Measurements from ENCODE around the gene EYS. TPM values are rescaled to one million over a fixed set of nuclear protein-coding genes. Genes with fewer than 3 reads are reported as not detected.
"Not testable (repeated sequence)": the region's sequence is repeated elsewhere in the genome, so short reads cannot be mapped to it uniquely, and the experiment has no call there.

The EYS gene
- total RNA-seq, 1 experiment from 2014 or later: not detected

GRCh38 chr6:65452333-65452732 is 254.7 kb downstream of the EYS start:
- DNase-seq (ENCODE audit: low read depth): no peak

- DNase-seq (ENCODE audit: low read depth): no peak
These were observed 256.6 kb downstream of the EYS start for GRCh38 chr6:65450451-65450850.

DNA sequence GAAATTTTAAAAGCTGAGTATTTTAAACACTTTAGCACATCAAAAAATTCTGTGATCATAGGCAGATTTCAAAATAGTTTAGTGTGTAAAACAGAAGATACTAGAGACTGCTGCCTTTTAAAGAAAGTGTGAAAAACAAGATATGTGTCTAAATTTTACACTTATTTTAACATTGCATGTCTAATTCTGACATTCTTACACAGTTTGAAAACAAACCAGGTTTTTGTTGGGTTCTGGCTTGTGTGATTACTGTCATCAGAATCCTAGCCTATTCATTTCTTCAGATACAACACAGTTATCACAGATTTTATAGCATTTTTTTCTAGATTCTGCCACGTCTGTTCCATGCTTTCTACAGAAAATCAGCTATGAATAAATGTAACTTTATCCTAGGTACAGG is 257.1 kb downstream of the EYS start:
- no peak for DNase-seq (ENCODE audit: low read depth)

DNA sequence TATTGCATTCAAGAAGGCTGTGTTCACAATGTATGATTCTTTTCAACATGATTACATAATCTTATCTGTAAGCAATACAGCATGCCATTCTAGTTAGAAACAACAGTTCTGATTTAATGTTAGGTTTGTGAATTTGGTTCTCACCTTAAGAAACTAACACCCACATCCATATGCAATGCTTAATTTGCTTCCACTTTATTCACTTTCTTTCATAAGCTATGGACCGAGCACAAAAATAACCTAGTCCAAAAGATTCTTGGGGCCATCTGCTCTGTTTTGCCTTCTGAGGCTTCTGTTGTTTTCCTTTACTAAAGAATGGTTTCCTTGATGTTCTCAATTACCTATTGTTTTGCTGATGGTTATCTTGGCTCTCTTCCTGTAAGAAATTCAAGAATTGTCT is 258.2 kb downstream of the EYS start:
- no peak for DNase-seq (ENCODE audit: low read depth)

DNA sequence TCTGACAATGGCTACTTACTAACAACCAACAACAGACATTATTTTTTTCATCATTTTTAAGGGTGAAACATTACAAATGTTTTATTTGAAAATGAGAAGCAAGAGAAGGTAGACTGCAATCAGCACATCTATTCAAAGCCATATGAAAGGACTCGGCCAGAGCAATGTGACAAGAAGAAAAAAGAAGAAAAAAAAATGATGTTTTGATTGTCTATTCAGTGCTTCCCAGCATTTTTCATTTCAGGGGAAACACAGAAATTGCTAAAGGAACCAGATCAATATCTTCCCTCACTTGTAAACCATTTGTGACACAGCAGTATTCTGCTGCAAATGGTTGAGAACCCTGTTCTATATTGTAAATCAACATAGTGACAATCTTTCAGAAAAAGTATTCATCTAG is 270.7 kb downstream of the EYS start:
- DNase-seq (ENCODE audit: low read depth): no peak

GRCh38 chr6:65416621-65417020 is 290.4 kb downstream of the EYS start:
- DNase-seq (ENCODE audit: low read depth): no peak

GRCh38 chr6:65410309-65410708 is 296.7 kb downstream of the EYS start:
- DNase-seq (ENCODE audit: low read depth): no peak

DNA sequence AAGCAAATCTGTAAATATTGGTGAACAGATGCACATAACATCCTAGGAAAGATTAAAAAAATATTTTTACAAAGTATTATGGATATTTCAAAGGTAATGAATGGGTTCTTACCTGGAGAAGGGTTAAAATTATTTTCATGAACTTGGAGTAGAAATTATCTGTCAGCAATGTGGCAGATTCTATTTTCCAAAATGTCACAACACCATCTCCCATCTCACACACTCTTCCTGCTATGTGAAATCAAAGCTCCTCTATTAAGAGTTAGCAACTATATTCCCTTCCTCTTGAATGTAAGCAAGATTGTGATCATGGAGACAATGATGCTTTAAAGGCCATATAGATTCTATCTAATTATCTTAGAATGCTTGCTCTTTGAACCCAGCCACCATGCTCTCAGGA is 304.5 kb downstream of the EYS start:
- no peak for DNase-seq (ENCODE audit: low read depth)

GRCh38 chr6:65399355-65400084 is 307.5 kb downstream of the EYS start:
- DNase-seq (ENCODE audit: low read depth): no peak

GRCh38 chr6:65398851-65399250 is 308.2 kb downstream of the EYS start:
- no peak for DNase-seq (ENCODE audit: low read depth)

DNA sequence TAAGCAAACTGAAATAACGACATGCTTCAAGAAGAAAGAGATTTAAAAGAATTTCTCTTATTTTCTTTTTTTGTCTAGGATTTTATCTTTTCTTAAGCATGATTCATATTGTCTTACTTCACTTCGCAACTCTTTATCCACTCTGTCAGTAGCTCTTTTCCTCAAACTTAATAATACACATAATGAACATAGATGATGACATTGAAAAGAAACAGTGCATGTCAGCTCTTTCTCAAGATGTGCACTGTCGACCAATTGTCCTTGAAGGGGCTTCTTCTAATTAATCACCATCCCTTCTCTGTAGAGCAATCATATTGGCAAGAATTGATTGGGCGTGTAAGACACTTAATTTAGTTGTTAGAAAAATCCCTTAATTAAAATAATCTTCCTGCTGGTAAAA is 356.5 kb downstream of the EYS start:
- no peak for DNase-seq (ENCODE audit: low read depth)

DNA sequence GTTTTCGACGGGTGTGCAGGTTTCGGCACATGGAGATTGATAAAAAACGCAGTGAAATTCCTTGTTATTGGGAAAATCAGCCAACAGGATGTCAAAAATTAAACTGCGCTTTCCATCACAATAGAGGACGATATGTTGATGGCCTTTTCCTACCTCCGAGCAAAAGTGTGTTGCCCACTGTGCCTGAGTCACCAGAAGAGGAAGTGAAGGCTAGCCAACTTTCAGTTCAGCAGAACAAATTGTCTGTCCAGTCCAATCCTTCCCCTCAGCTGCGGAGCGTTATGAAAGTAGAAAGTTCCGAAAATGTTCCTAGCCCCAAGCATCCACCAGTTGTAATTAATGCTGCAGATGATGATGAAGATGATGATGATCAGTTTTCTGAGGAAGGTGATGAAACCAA is 404.4 kb downstream of the EYS start:
- DNase-seq (ENCODE audit: low read depth): not testable (repeated sequence)

DNA sequence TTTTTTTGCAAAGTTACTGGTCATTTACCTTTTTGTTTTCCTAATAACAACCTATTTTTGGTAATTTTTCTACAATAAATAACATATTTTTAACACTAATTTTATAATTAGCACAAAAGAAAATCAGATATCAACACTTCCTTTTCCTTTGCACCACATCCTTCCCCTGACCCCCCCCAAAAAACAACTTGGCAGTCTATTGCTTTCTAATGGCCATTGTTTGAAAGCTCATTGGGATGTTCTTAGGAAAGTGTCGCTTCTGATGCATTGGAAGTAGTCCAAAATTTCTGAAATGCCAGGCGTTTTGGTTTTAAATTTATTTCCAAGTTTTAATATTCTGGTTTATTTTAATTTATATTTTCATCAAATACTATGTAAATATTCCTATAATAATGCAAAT is 407.8 kb downstream of the EYS start:
- DNase-seq (ENCODE audit: low read depth): no peak

DNA sequence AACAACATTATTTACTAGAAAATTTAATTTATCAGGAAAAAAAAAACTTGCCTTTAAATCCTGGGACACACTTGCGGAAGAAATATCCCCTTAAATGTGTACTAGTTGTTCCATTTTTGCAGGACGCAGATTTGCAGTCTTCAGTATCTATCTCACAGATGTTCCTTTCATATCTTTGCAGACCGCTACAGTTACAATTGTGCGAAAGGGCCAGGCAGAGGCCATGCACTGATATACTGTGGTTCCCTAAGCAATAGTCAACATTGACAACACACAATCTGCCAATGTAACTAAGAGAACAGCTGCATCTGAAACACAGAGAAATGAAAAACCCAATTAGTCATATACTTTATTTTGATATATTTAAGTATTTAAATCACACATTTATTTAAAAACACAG is 411.2 kb downstream of the EYS start:
- DNase-seq (ENCODE audit: low read depth): no peak

DNA sequence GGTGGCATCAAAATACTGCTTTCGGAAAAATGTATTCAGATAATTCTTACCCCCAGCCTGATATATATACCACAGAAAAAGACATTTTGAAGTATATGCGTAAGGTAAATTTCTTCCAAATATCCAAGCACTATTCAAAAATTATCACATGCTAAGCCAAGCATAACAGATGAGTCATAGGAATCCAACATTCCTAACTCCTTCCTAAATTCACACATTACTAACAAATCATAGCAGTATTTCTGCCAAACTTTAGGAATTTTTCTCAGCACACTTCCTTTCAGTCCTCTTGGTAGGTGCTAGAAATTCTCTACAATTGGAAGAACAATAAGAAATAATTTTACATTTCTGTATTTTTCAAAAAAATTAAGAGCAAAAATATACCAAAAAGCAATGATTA is 417.5 kb downstream of the EYS start:
- no peak for DNase-seq (ENCODE audit: low read depth)

- DNase-seq (ENCODE audit: low read depth): no peak
These were observed 421.8 kb downstream of the EYS start for GRCh38 chr6:65285275-65285674.

DNA sequence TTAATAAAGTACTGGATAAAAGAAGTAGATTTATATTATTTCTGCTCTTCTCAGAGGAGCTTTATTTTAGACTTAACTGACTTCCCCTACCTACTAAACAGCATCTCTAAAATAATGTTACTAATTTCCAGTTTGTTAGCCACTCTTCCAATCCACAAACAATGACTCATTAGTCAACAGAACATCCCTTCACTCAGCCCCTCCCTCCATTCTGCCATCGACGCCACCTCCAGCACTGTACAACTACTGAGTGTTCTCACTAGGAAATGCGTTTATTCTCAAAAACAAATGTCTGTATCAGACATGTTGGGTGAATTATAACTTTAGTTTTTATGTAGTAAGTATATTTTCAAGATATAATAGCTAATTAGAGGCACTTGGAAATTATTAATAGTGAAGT is 427.0 kb downstream of the EYS start:
- no peak for DNase-seq (ENCODE audit: low read depth)

GRCh38 chr6:65262241-65262640 is 444.8 kb downstream of the EYS start:
- DNase-seq (ENCODE audit: low read depth): no peak

DNA sequence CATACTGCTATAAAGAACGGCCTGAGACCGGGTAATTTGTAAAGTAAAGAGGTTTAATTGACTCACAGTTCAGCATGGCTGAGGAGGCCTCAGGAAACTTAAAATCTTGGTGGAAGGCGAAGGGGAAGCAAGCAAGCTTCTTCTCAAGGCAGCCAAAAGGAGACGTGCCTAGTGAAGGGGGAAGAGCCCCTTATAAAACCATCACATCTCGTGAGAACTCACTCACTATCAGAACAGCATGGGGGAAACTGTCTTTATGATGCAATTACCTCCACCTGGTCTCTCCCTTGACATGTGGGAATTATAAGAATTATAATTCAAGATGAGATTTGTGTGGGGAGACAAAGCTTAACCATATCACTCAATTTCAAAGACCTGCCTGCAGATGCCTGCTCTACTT is 447.0 kb downstream of the EYS start:
- no peak for DNase-seq (ENCODE audit: low read depth)

DNA sequence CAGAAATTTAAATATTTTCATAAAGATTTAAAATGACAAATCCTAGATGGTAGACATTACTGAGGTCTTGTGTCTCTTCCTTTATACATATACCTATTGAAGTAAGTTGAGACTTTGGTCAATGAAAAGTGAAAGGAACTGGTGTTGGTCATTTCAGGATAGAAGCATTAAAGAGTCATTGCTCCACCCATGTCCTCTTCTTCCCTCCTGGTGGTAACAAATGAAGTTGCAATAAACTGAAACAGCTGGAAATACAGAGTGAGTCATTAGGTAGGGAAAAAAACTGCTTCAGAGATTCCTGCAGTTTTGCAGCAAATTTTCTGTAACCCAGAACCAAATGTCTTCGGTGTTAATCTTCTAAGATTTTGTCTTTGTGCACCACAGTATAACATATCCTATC is 448.0 kb downstream of the EYS start:
- no peak for DNase-seq (ENCODE audit: low read depth)

GRCh38 chr6:65253041-65253440 is 454.0 kb downstream of the EYS start:
- DNase-seq (ENCODE audit: low read depth): no peak

DNA sequence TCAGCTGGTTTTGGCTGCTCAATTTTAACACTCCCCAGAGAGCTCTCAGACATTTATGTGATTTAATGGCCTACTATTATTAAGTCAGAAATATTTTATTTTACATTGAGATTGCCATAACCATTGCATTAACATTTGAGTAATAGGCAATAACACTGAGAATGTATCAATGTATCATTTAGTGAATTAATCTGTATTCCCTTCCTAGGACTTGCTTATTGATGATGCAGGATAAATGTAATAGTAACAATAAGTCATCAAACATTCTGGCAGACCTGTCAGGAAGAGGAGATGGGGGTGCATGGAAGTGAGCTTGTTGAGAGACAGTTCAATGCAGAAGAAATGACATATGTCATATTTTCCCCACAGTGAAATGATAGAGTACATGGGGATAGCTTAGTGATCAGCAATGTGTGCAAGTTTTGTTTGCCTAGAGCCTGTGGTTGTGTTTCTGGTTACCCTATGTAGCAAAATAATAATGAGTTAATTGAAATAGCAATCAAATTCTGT is 458.9 kb downstream of the EYS start:
- no peak for DNase-seq (ENCODE audit: low read depth)

GRCh38 chr6:65231616-65232015 is 475.4 kb downstream of the EYS start:
- no peak for DNase-seq (ENCODE audit: low read depth)

DNA sequence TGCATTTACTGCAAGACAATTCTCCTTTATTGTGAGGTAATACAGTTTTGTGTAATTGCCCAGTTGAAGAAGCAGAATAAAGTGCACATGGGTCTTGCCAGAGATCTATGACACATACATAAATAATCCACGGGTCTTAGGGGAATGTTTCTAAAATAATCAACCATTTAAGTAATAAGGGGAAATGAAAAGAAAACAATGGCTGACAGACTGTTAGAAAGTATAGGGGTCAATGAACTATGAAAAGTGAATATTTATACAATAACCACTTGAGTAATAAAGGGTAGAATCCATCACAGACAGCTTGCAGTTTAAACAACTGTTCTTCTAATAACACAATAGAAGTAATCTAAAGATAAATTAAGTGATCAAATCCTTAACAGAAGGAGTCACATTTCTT is 477.2 kb downstream of the EYS start:
- DNase-seq (ENCODE audit: low read depth): no peak

Data from Daoy (cell line).